HEK293T (cell line): Measurements from ENCODE around the gene PPL.

Source experiments
- CTCF ChIA-PET: fragments of 350-600 bp; formaldehyde crosslinking; extraction: SDS; loops from one replicate; lab custom pipeline; 2021; ENCODE audit warnings: antibody characterized with exemption, inconsistent platforms; lab: Yijun Ruan, JAX
- POLR2A ChIA-PET: fragments of 350-600 bp; formaldehyde crosslinking; extraction: SDS; loops from one replicate; lab custom pipeline; 2020; ENCODE audit warnings: antibody characterized with exemption, inconsistent platforms; lab: Yijun Ruan, JAX
- DNase-seq: peaks from one replicate; pipeline ENCODE4 v3.0.0; 2012; ENCODE audit warnings: mixed read lengths; ENCODE audit errors: extremely low spot score
- ARNT ChIP-seq: fragments of 450-650 bp; IDR thresholded peaks from 2 replicates; pipeline ENCODE4 v1.6.1; 2017; ENCODE audit warnings: mild to moderate bottlenecking
- BHLHE40 ChIP-seq: fragments of 450-650 bp; IDR thresholded peaks from 2 replicates; pipeline ENCODE4 v1.6.1; 2016; ENCODE audit warnings: mild to moderate bottlenecking, moderate library complexity, borderline replicate concordance
- CTBP1 ChIP-seq: fragments of 450-650 bp; IDR thresholded peaks from 2 replicates; pipeline ENCODE4 v1.6.1; 2016; ENCODE audit warnings: borderline replicate concordance
- ELF4 ChIP-seq: fragments of 450-650 bp; IDR thresholded peaks from 2 replicates; pipeline ENCODE4 v1.6.1; 2017; ENCODE audit warnings: antibody characterized with exemption
- FOXA1 ChIP-seq: fragments of 450-650 bp; IDR thresholded peaks from 2 replicates; pipeline ENCODE4 v1.6.1; 2016; ENCODE audit warnings: mild to moderate bottlenecking
- FOXK2 ChIP-seq: fragments of 450-650 bp; IDR thresholded peaks from 2 replicates; pipeline ENCODE4 v1.6.1; 2016; ENCODE audit warnings: mild to moderate bottlenecking
- FOXM1 ChIP-seq: fragments of 450-650 bp; IDR thresholded peaks from 2 replicates; pipeline ENCODE4 v1.6.1; 2017; ENCODE audit warnings: mild to moderate bottlenecking, borderline replicate concordance
- HDGF ChIP-seq: fragments of 450-650 bp; IDR thresholded peaks from 2 replicates; pipeline ENCODE4 v1.6.1; 2017; ENCODE audit warnings: antibody characterized with exemption, borderline replicate concordance
- L3MBTL2 ChIP-seq: fragments of 450-650 bp; conservative IDR thresholded peaks from 2 replicates; pipeline ENCODE4 v1.6.1; 2016; ENCODE audit warnings: mild to moderate bottlenecking
- LEF1 ChIP-seq: fragments of 450-650 bp; IDR thresholded peaks from 2 replicates; pipeline ENCODE4 v1.6.1; 2017; ENCODE audit warnings: mild to moderate bottlenecking, borderline replicate concordance
- NFRKB ChIP-seq: fragments of 450-650 bp; IDR thresholded peaks from 2 replicates; pipeline ENCODE4 v1.6.1; 2016; ENCODE audit warnings: mild to moderate bottlenecking, moderate library complexity
- PKNOX1 ChIP-seq: fragments of 450-650 bp; IDR thresholded peaks from 2 replicates; pipeline ENCODE4 v1.6.1; 2016
- SP1 ChIP-seq: fragments of 450-650 bp; IDR thresholded peaks from 2 replicates; pipeline ENCODE4 v1.6.1; 2017
- SUZ12 ChIP-seq: fragments of 450-650 bp; IDR thresholded peaks from 2 replicates; pipeline ENCODE4 v1.6.1; 2016; ENCODE audit warnings: mild to moderate bottlenecking
- TARDBP ChIP-seq: fragments of 450-650 bp; IDR thresholded peaks from 2 replicates; pipeline ENCODE4 v1.6.1; 2016
- ZNF384 ChIP-seq: fragments of 450-650 bp; IDR thresholded peaks from 2 replicates; pipeline ENCODE4 v1.6.1; 2016

The PPL gene

GRCh38 chr16:4908854-4909401 is 28.0 kb downstream of the PPL start:
- POLR2A ChIA-PET = no interaction called here
- CTCF ChIA-PET = no interaction called here
- TF ChIP-seq SP1 (no peak), NFRKB (no peak), ZNF384 (no peak), FOXM1 (no peak), L3MBTL2 (no peak), ELF4 (no peak), FOXA1 (no peak)
- DNase-seq = no peak

- DNase-seq = no peak
- TF ChIP-seq SUZ12 (no peak), ELF4 (no peak), NFRKB (no peak), SP1 (no peak), LEF1 (no peak), L3MBTL2 (no peak), FOXA1 (no peak), TARDBP (no peak), BHLHE40 (no peak), PKNOX1 (no peak), ARNT (no peak)
- CTCF ChIA-PET = no interaction called here
- POLR2A ChIA-PET = no interaction called here
Observed at GRCh38 chr16:4904942-4905615, 31.9 kb downstream of the PPL start.

GRCh38 chr16:4904108-4904941 is 32.6 kb downstream of the PPL start:
- CTCF ChIA-PET = no interaction called here
- POLR2A ChIA-PET = no interaction called here
- TF ChIP-seq SUZ12 (no peak), CTBP1 (no peak), LEF1 (no peak), NFRKB (no peak), PKNOX1 (no peak), ZNF384 (no peak), FOXA1 (no peak), HDGF (no peak), FOXK2 (no peak), TARDBP (no peak), L3MBTL2 (no peak), FOXM1 (no peak), BHLHE40 (no peak), SP1 (no peak), ARNT (no peak)
- no peak for DNase-seq

GRCh38 chr16:4902038-4902437 is 34.9 kb downstream of the PPL start:
- ChIA-PET CTCF (no interaction called here), POLR2A (no interaction called here)
- TF ChIP-seq FOXK2 = no peak
- no peak for TF ChIP-seq ARNT
- TF ChIP-seq HDGF = no peak
- no peak for TF ChIP-seq LEF1
- no peak for TF ChIP-seq NFRKB
- TF ChIP-seq PKNOX1 = no peak
- no peak for TF ChIP-seq BHLHE40
- TF ChIP-seq L3MBTL2 = no peak
- TF ChIP-seq FOXA1 = no peak
- TF ChIP-seq CTBP1 = no peak
- no peak for TF ChIP-seq ELF4
- TF ChIP-seq FOXM1 = no peak
- TF ChIP-seq SUZ12 = no peak
- DNase-seq = no peak

- no peak for DNase-seq
- POLR2A ChIA-PET = no interaction called here
- TF ChIP-seq SP1 (no peak), SUZ12 (no peak), HDGF (no peak)
- CTCF ChIA-PET = no interaction called here
Observed at GRCh38 chr16:4900750-4901149, 36.2 kb downstream of the PPL start.

GRCh38 chr16:4900036-4900435 is 36.9 kb downstream of the PPL start:
- CTCF ChIA-PET = interaction anchor here (0.6 kb wide), 1 partner anchor 137 kb away, joined by 4 read pairs; no protein-coding TSS in a partner anchor
- POLR2A ChIA-PET = no interaction called here
- TF ChIP-seq L3MBTL2 (no peak), ZNF384 (0 out of 2 replicates have a peak, but pooled peaks have one; percentile 29)
- DNase-seq = no peak

GRCh38 chr16:4899474-4899846 is 37.5 kb downstream of the PPL start:
- ChIA-PET POLR2A (no interaction called here), CTCF (interaction anchor here (0.6 kb wide), 1 partner anchor 136 kb away, joined by 4 read pairs; no protein-coding TSS in a partner anchor)
- TF ChIP-seq FOXM1 (no peak), TARDBP (no peak), FOXK2 (no peak), ELF4 (no peak), NFRKB (no peak), SUZ12 (no peak), LEF1 (no peak), L3MBTL2 (no peak), CTBP1 (no peak), HDGF (no peak), SP1 (no peak), FOXA1 (no peak), BHLHE40 (no peak), ARNT (no peak)
- no peak for DNase-seq
